GM10266 (cell line): Measurements from ENCODE around the gene PI4KA.
"Not testable (repeated sequence)": the region's sequence is repeated elsewhere in the genome, so short reads cannot be mapped to it uniquely, and the experiment has no call there.

Source experiments
- DNase-seq: peaks from one replicate; pipeline ENCODE4 v3.0.0; 2012; ENCODE audit errors: extremely low spot score
- CTCF ChIP-seq: IDR thresholded peaks from 2 replicates; pipeline ENCODE4 v1.5.1; 2012; ENCODE audit warnings: mild to moderate bottlenecking, low read depth; ENCODE audit not compliant: control insufficient read depth, insufficient read depth; ENCODE audit errors: missing control alignments

Gene PI4KA

GRCh38 chr22:20829491-20830134 lies 29.0 kb downstream of the PI4KA start:
- no peak for TF ChIP-seq CTCF
- no peak for DNase-seq

DNA sequence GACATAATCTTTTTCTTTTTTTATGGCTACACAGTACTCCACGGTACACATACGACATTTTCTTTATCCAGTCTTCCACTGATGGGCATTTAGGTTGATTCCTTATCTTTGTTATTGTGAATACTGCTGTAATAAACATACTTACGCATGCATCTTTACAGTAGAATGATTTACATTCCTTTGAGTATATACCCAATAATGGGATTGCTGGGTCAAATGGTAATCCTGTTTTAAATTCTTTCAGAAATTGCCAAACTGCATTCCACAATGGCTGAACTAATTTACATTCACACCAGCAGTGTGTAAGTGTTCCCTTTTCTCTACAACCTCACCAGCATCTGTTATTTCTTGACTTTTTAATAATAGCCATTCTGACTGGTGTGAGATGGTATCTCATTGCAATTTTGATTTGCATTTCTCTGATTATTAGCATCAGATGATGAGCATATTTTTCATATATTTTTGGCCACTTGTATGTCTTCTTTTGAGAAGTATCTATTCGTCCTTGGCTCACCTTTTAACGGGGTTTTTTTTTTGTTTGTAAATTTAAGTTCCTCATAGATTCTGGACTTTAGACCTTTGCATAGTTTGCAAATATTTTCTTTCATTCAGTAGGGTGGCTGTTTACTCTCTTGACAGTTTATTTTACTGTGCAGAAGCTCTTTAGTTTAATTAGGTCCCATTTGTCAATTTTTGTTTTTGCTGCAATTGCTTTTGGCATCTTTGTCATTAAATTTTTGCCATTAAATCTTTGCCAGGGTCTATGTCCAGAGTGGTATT lies 32.0 kb downstream of the PI4KA start:
- DNase-seq, result not testable (repeated sequence)

- TF ChIP-seq CTCF, result no peak
- DNase-seq, result no peak
Measured at GRCh38 chr22:20825624-20826023, 33.0 kb downstream of the PI4KA start.

- not testable (repeated sequence) for DNase-seq
Measured at GRCh38 chr22:20825216-20825615, 33.4 kb downstream of the PI4KA start.

- DNase-seq, result no peak
Measured at GRCh38 chr22:20823264-20823663, 35.3 kb downstream of the PI4KA start.

GRCh38 chr22:20822240-20822639 lies 36.4 kb downstream of the PI4KA start:
- no peak for DNase-seq
- TF ChIP-seq CTCF, result no peak

More at GRCh38 chr22:20823264-20823663, 35.3 kb downstream of the PI4KA start:
- TF ChIP-seq CTCF, result no peak

GRCh38 chr22:20821717-20822239 lies 36.8 kb downstream of the PI4KA start:
- not testable (repeated sequence) for DNase-seq

GRCh38 chr22:20819471-20819870 lies 39.1 kb downstream of the PI4KA start:
- no peak for DNase-seq
- TF ChIP-seq CTCF, result no peak
